CD4-positive, alpha-beta T cell (primary cell): ENCODE data around the gene PPP2R5D. TPM values are rescaled to one million over a fixed set of nuclear protein-coding genes. Genes with fewer than 3 reads are reported as not detected.

ENCODE experiments used
- ATAC-seq: fragments of 200-7000 bp; cut with Tn5 transposase; one replicate; pipeline ENCODE4 v1.10.0; 2022; ENCODE audit warnings: mild to moderate bottlenecking; ENCODE audit not compliant: poor library complexity
- CTCF ChIA-PET: fragments of 350-600 bp; sonication (Branson Sonifier 250); formaldehyde crosslinking; loops from one replicate; lab custom pipeline; 2021; ENCODE audit warnings: antibody characterized with exemption, inconsistent platforms; lab: Charles Lee
- POLR2A ChIA-PET: fragments of 350-600 bp; sonication (Branson Sonifier 250); formaldehyde crosslinking; loops from one replicate; lab custom pipeline; 2021; ENCODE audit warnings: antibody characterized with exemption, inconsistent platforms; lab: Charles Lee
- DNase-seq, 14 experiments: peaks; one replicate each; pipeline ENCODE4 v3.0.0-alpha.2; 2013 to 2020; ENCODE audit warnings: mixed read lengths in 2 of 14
- H3K27ac ChIP-seq, 2 donors: one replicate each; pipeline versions ENCODE4 v1.5.1 to v1.7.0; 2013; ENCODE audit warnings: low read length in 2 of 2, low read depth in 1 of 2, mild to moderate bottlenecking in 1 of 2
- H3K27me3 ChIP-seq, 2 experiments: 1 replicate in 1 of 2; 2 replicates in 1 of 2; pipeline versions ENCODE4 v1.6.1 to v1.7.0; 2013; ENCODE audit warnings: low read length in 2 of 2, control low read depth in 1 of 2, mild to moderate bottlenecking in 1 of 2, moderate library complexity in 1 of 2; ENCODE audit not compliant: insufficient read depth in 2 of 2, control insufficient read depth in 1 of 2
- H3K36me3 ChIP-seq: one replicate; pipeline ENCODE4 v1.6.1; 2013; ENCODE audit warnings: low read length, control low read depth; ENCODE audit not compliant: insufficient read depth
- H3K4me1 ChIP-seq: one replicate; pipeline ENCODE4 v1.6.1; 2013; ENCODE audit warnings: low read length, control low read depth; ENCODE audit not compliant: insufficient read depth
- H3K4me3 ChIP-seq: one replicate; pipeline ENCODE4 v1.5.1; 2013; ENCODE audit warnings: mild to moderate bottlenecking, low read length, moderate library complexity
- H3K9me3 ChIP-seq, 2 experiments: 1 replicate in 1 of 2; 2 replicates in 1 of 2; pipeline versions ENCODE4 v1.6.1 to v1.7.0; 2013; ENCODE audit warnings: low read length in 2 of 2, mild to moderate bottlenecking in 2 of 2, control low read depth in 1 of 2, moderate library complexity in 1 of 2; ENCODE audit not compliant: control insufficient read depth in 1 of 2, insufficient read depth in 1 of 2
- H3K27ac Mint-ChIP-seq: one replicate; pipeline ENCODE4 v1.8.0; 2020; ENCODE audit warnings: mixed read lengths
- H3K27me3 Mint-ChIP-seq: one replicate; pipeline ENCODE4 v1.8.0; 2021; ENCODE audit warnings: mixed read lengths
- H3K36me3 Mint-ChIP-seq: one replicate; pipeline ENCODE4 v1.8.0; 2021; ENCODE audit warnings: low read depth, mixed read lengths
- H3K4me1 Mint-ChIP-seq: one replicate; pipeline ENCODE4 v1.8.0; 2021; ENCODE audit warnings: low read depth, mixed read lengths
- H3K4me3 Mint-ChIP-seq: one replicate; pipeline ENCODE4 v1.8.0; 2020; ENCODE audit warnings: mild to moderate bottlenecking, mixed read lengths
- H3K9me3 Mint-ChIP-seq: one replicate; pipeline ENCODE4 v1.8.0; 2020; ENCODE audit warnings: mixed read lengths
- intact Hi-C, 2 experiments: fragments of 100-400 bp; cut with DNase I in 1 of 2; cut with micrococcal nuclease in 1 of 2; formaldehyde crosslinking; loops; one replicate each; pipeline versions ENCODE4 v1.15.1 to v1.9.0; 2023 to 2025; cut with DNase I, micrococcal nuclease
- total RNA-seq, 174 experiments: library from RNA in 2 of 174; stranded (reverse) in 2 of 174; gene quantifications; one replicate each; pipeline ENCODE4 v1.2.3 and lab custom pipeline; 2021 to 2026
- TF ChIP-seq, protein P1 (sequence below): fragments of 200-600 bp; IDR thresholded peaks from one replicate; pipeline ENCODE4 v1.8.0; 2022; ENCODE audit warnings: antibody characterized with exemption, mild to moderate bottlenecking

PPP2R5D gene
- total RNA-seq, 2 experiments from 2014 or later = 15.3 to 17.5 TPM

DNA sequence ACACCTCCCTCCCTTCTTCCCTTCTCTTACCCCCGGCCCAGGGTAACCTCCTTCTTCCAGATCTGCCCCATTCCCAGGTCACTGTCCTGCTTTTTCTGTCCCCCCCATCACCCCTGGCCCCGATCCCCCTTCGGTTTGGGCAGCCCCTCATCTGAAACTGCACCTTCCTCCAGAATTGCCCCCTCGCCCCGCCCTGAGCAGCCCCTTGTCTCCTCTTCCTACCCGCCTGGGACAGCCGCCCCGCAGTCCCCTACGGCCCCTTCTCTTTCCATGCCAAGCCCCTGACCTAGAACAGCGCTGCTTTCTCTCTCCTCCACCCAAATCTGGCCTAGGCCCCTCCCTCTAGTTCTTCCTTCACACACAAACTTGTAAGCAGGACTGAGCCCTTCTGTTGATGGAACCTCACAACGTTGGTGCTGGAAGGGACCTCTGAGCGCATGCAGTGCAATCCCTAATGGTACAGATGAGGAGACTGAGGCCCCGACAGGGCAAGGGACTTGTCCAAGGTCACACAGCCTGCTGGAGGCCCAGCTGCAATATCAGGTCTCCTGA, 630 bp downstream of the PPP2R5D start:
- Mint-ChIP-seq H3K36me3 (peaks cover 27% of the 10 kb centered on the region), H3K4me1 (peaks cover 59% of the 10 kb centered on the region), H3K27me3 (no peaks in the 10 kb centered on the region), H3K4me3 (peak overlapping the region; percentile 93), H3K27ac (peak overlapping the region; percentile 81), H3K9me3 (no peaks in the 10 kb centered on the region)
- Histone ChIP-seq H3K9me3 (no peaks in the 10 kb centered on the region), H3K36me3 (peaks cover 25% of the 10 kb centered on the region), H3K4me3 (peak overlapping the region; percentile 81), H3K27me3 (no peaks in the 10 kb centered on the region), H3K27ac (peak overlapping the region in 1 of 2 donors; percentile 71), H3K4me1 (peaks cover 48% of the 10 kb centered on the region)
- intact Hi-C loops = loop anchor here (1.0 to 2.0 kb wide), 3 partner anchors 28 to 74 kb away; partner anchors contain the start of genes KLC4 (in 1 of the 2), KLHDC3 (in 1 of the 2), MEA1 (in 1 of the 2) and MRPL2 (in 1 of the 2)
- ATAC-seq (no peak), DNase-seq (peak in 5 of 14 experiments; percentile 6 to 45 (median 35))
- ChIA-PET POLR2A (interaction anchor here (1.1 to 2.4 kb wide), 22 partner anchors 9 to 421 kb away, joined by 3 to 91 read pairs (median 6); partner anchors contain the start of genes BICRAL, CNPY3, CUL7 and KLC4), CTCF (no interaction called here)
- TF ChIP-seq, protein P1, sequence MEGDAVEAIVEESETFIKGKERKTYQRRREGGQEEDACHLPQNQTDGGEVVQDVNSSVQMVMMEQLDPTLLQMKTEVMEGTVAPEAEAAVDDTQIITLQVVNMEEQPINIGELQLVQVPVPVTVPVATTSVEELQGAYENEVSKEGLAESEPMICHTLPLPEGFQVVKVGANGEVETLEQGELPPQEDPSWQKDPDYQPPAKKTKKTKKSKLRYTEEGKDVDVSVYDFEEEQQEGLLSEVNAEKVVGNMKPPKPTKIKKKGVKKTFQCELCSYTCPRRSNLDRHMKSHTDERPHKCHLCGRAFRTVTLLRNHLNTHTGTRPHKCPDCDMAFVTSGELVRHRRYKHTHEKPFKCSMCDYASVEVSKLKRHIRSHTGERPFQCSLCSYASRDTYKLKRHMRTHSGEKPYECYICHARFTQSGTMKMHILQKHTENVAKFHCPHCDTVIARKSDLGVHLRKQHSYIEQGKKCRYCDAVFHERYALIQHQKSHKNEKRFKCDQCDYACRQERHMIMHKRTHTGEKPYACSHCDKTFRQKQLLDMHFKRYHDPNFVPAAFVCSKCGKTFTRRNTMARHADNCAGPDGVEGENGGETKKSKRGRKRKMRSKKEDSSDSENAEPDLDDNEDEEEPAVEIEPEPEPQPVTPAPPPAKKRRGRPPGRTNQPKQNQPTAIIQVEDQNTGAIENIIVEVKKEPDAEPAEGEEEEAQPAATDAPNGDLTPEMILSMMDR = no peak

- peak overlapping the region; percentile 51 for H3K4me3 Mint-ChIP-seq
- Histone ChIP-seq H3K27me3 (no peaks in the 10 kb centered on the region), H3K36me3 (peaks cover 40% of the 10 kb centered on the region), H3K4me1 (peaks cover 42% of the 10 kb centered on the region), H3K4me3 (no peak overlapping the region), H3K27ac (no peak overlapping the region), H3K9me3 (no peaks in the 10 kb centered on the region)
- no peak for DNase-seq
- peak overlapping the region; percentile 44 for H3K27ac Mint-ChIP-seq
- peaks cover 43% of the 10 kb centered on the region for H3K36me3 Mint-ChIP-seq
- TF ChIP-seq, protein P1 = no peak
- ChIA-PET CTCF (interaction anchor here (0.6 kb wide), 3 partner anchors 9 to 938 kb away, joined by 3 to 4 read pairs (median 3); partner anchors contain the start of gene PEX6), POLR2A (interaction anchor here (1.6 kb wide), 2 partner anchors 9 to 58 kb away, joined by 4 to 6 read pairs; partner anchors contain the start of genes CNPY3 and PEX6)
- intact Hi-C loops = no loop called here
- H3K9me3 Mint-ChIP-seq = no peaks in the 10 kb centered on the region
- H3K27me3 Mint-ChIP-seq = no peaks in the 10 kb centered on the region
- no peak for ATAC-seq
- peaks cover 50% of the 10 kb centered on the region for H3K4me1 Mint-ChIP-seq
Observed at GRCh38 chr6:42987533-42988451, 3.4 kb downstream of the PPP2R5D start.

DNA sequence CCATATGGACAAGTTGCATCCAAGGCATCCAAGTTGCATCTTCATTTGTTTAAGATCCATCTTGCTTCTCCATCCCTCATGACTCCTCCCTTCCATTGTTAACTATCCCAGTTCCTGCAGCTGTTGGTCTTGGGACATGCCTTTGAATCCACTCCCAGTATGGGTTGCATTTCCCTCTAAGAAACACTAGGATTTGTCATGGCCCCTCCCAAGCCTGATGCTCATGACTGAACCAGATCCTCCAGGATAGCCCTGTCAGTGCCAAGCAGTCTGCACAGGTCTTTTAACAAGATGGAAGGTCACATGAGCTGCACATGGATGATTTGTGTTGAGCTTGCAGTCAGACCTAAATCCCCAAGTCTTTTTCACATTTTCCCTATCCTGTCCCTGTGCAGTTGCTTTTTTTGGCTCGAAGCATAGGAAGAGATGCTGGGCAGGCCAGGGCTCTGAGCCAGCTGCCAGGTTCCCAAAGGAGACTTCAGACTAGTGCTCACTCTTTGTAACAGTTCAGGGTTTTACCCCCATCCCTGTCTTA, 4.2 kb downstream of the PPP2R5D start:
- ATAC-seq = no peak
- intact Hi-C loops = no loop called here
- Histone ChIP-seq H3K36me3 (peaks cover 42% of the 10 kb centered on the region), H3K4me3 (no peak overlapping the region), H3K4me1 (peaks cover 37% of the 10 kb centered on the region), H3K27ac (no peak overlapping the region), H3K9me3 (no peaks in the 10 kb centered on the region), H3K27me3 (no peaks in the 10 kb centered on the region)
- DNase-seq = no peak
- Mint-ChIP-seq H3K27ac (peak overlapping the region; percentile 6), H3K27me3 (no peaks in the 10 kb centered on the region), H3K36me3 (peaks cover 47% of the 10 kb centered on the region), H3K4me3 (peak overlapping the region; percentile 51), H3K4me1 (peaks cover 51% of the 10 kb centered on the region), H3K9me3 (no peaks in the 10 kb centered on the region)
- ChIA-PET POLR2A (interaction anchor here (0.9 to 1.6 kb wide), 3 partner anchors 9 to 59 kb away, joined by 3 to 6 read pairs (median 4); partner anchors contain the start of genes CNPY3, KLHDC3, MEA1 and PEX6), CTCF (interaction anchor here (0.6 kb wide), 1 partner anchor 10 kb away, joined by 3 read pairs; the partner anchor contains the start of gene PEX6)
- TF ChIP-seq, protein P1 = no peak
